ENCODE measurements around the gene SUPT5H.

The SUPT5H gene

GRCh38 chr19:39509233-39509632 is 63.9 kb downstream of the SUPT5H start:
- Histone ChIP-seq H4K20me1 (ENCODE audit: insufficient read depth, low read length) (no peaks in the 10 kb centered on the region), H3K27ac (ENCODE audit: low read length) (no peak overlapping the region), H3K4me3 (ENCODE audit: low read depth in 1 of 2, low read length in 2 of 2) (no peak overlapping the region), H3K9ac (ENCODE audit: low read depth, low read length) (no peak overlapping the region), H3K79me2 (ENCODE audit: insufficient read depth, low read length) (no peaks in the 10 kb centered on the region), H3K27me3 (ENCODE audit: insufficient read depth, low read length, poor library complexity) (no peaks in the 10 kb centered on the region), H2AFZ (ENCODE audit: low read depth, low read length) (no peak overlapping the region), H3K9me3 (ENCODE audit: insufficient read depth, low read length, severe bottlenecking) (no peaks in the 10 kb centered on the region), H3K4me2 (ENCODE audit: insufficient read depth, low read length) (no peak overlapping the region), H3K36me3 (ENCODE audit: insufficient read depth, low read length) (no peaks in the 10 kb centered on the region), H3K4me1 (ENCODE audit: insufficient read depth, low read length) (no peaks in the 10 kb centered on the region)
- DNase-seq (no peak), ATAC-seq (ENCODE audit: insufficient read depth, low read depth) (no peak)
- TF ChIP-seq EZH2 (IDR thresholded peaks at IDR 0.05; ENCODE audit: borderline replicate concordance, low read depth, low read length, severe bottlenecking) = no peak
- TF ChIP-seq CTCF (IDR thresholded peaks at IDR 0.05; ENCODE audit: borderline replicate concordance, extremely low read depth, low read length, poor library complexity, severe bottlenecking) = no peak

DNA sequence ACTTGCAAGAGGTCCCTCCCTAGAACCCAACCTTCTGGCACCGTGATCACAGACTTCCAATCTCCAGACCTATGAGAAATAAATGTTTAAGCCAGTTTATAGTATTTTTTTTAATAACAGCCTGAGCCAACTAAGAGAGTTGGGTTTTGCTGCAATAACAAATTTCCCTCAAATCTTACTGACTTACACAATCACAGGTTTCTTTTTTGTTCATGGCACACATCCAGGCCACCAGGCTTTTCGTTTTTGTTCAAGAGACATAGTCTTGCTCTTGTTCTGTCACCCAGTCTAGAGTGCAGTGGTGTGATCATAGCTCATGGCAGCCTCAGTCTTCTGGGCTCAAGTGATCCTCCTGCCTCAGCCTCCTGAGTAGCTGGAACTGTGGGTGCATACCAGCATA is 67.6 kb downstream of the SUPT5H start:
- no peak overlapping the region for H3K27ac ChIP-seq (ENCODE audit: low read length)
- H3K9me3 ChIP-seq (ENCODE audit: insufficient read depth, low read length, severe bottlenecking) = no peaks in the 10 kb centered on the region
- no peaks in the 10 kb centered on the region for H3K79me2 ChIP-seq (ENCODE audit: insufficient read depth, low read length)
- H3K9ac ChIP-seq (ENCODE audit: low read depth, low read length) = no peak overlapping the region
- H3K36me3 ChIP-seq (ENCODE audit: insufficient read depth, low read length) = no peaks in the 10 kb centered on the region
- no peaks in the 10 kb centered on the region for H4K20me1 ChIP-seq (ENCODE audit: insufficient read depth, low read length)
- H2AFZ ChIP-seq (ENCODE audit: low read depth, low read length) = no peak overlapping the region
- no peak overlapping the region for H3K4me2 ChIP-seq (ENCODE audit: insufficient read depth, low read length)
- H3K4me3 ChIP-seq (ENCODE audit: low read depth in 1 of 2, low read length in 2 of 2) = no peak overlapping the region
- H3K27me3 ChIP-seq (ENCODE audit: insufficient read depth, low read length, poor library complexity) = no peaks in the 10 kb centered on the region
- TF ChIP-seq EZH2 (IDR thresholded peaks at IDR 0.05; ENCODE audit: borderline replicate concordance, low read depth, low read length, severe bottlenecking) = no peak
- TF ChIP-seq CTCF (IDR thresholded peaks at IDR 0.05; ENCODE audit: borderline replicate concordance, extremely low read depth, low read length, poor library complexity, severe bottlenecking) = no peak
- DNase-seq = no peak
- no peak for ATAC-seq (ENCODE audit: insufficient read depth, low read depth)
- H3K4me1 ChIP-seq (ENCODE audit: insufficient read depth, low read length) = no peaks in the 10 kb centered on the region

- TF ChIP-seq EZH2 (IDR thresholded peaks at IDR 0.05; ENCODE audit: borderline replicate concordance, low read depth, low read length, severe bottlenecking) (no peak), CTCF (IDR thresholded peaks at IDR 0.05; ENCODE audit: borderline replicate concordance, extremely low read depth, low read length, poor library complexity, severe bottlenecking) (no peak)
- Histone ChIP-seq H4K20me1 (ENCODE audit: insufficient read depth, low read length) (no peaks in the 10 kb centered on the region), H3K27me3 (ENCODE audit: insufficient read depth, low read length, poor library complexity) (no peaks in the 10 kb centered on the region), H2AFZ (ENCODE audit: low read depth, low read length) (no peak within 1 kb of the TSS), H3K9ac (ENCODE audit: low read depth, low read length) (no peak within 1 kb of the TSS), H3K9me3 (ENCODE audit: insufficient read depth, low read length, severe bottlenecking) (no peaks in the 10 kb centered on the region), H3K27ac (ENCODE audit: low read length) (no peak within 1 kb of the TSS), H3K79me2 (ENCODE audit: insufficient read depth, low read length) (no peaks in the 10 kb centered on the region), H3K36me3 (ENCODE audit: insufficient read depth, low read length) (no peaks in the 10 kb centered on the region), H3K4me2 (ENCODE audit: insufficient read depth, low read length) (no peak within 1 kb of the TSS), H3K4me3 (ENCODE audit: low read depth in 1 of 2, low read length in 2 of 2) (no peak within 1 kb of the TSS), H3K4me1 (ENCODE audit: insufficient read depth, low read length) (no peaks in the 10 kb centered on the region)
- ATAC-seq (ENCODE audit: insufficient read depth, low read depth) = no peak
- no peak for DNase-seq
These were observed 69.6 kb downstream of the SUPT5H start, which contains the start of gene SELENOV for GRCh38 chr19:39514840-39515550. Gene SELENOV (plus strand): TSS chr19:39515139. CDS start chr19:39515213, 74 bp downstream.
